ELF-1 (cell line): ENCODE data around the gene PON1.

Experiments used
- DNase-seq: peaks from one replicate; pipeline ENCODE4 v3.0.0-alpha.2; 2016; ENCODE audit warnings: low read depth, low spot score

The PON1 gene

DNA sequence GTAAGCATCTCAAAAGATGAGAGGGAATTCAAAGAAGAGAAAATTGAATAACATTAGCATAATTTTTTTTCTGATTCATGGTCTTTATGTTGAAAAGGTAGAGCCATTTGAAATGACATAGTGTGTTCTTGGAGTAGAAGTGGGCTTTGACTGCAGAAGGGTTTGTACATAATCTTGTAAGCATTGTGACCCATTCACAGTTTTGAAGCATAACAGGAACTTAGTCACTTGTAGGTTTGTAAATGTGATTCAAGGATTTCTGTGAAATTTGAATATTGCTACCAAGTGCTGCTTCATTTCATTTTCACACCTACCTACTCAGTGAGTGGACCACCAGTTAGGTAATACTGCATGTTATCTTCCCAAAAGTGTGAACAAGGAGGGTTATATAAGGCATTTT, 68.6 kb downstream of the PON1 start:
- no peak for DNase-seq

DNA sequence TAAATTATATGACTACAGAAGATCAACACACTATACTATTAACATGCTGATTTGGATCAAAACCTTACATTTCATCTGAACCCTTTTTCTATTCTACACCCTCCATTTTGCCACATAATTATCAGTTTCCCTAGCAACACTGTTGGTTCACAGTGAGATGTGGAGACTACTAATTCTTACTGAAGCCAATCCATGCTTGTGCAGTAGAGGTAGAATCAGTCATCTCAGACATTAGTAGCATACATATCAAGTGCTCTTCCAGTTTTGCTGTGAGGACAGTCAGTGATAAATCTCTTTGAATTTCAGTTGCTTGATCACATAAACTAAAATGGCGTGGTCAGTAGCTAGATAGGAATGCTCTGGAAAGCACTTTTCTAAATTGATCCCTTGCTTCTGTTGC, 70.3 kb downstream of the PON1 start:
- no peak for DNase-seq

DNA sequence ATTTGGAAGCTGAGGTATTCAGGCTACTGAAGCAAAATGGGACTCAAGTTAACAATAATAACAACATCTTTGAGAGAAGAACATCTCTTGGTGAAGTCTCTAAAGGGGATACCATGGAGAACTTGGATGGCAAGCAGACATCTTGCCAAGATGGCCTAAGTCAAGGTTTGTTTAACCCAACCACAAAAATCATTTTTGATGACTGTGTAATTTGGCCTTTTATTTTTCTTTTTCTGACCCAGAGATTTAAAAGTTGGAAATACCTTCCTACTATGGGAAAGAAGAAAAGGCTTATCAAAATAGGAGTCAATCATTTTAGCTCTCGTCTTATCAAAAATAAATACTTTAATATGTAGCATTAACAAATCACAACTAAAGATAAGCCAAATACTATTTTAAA, 72.4 kb downstream of the PON1 start:
- DNase-seq: no peak

DNA sequence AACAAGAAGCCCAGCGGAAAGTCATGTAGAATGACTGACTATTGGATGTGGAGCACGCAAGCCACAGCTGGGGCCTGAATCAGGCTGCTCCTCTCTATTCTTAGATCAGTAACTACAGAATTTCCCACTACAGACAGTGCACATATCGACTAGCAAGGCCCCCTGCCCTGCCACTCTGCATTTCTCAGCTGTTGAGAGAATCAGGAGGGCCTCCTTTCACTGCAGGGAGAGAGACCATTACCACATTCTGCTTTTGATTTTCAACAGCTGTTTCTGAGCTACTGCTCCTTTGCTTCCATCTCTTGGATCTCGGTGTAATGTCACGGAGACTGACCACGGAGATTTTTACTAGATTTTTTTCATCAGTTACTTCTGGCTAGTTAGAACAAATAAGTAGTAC, 73.8 kb downstream of the PON1 start:
- DNase-seq: no peak
